OCI-M2 (cell line): ENCODE data around the gene THRB.

Experiments
- DNase-seq: peaks from one replicate; lab custom pipeline; 2025; ENCODE audit not compliant: unreplicated experiment; lab: John Stamatoyannopoulos, UW

Gene THRB

GRCh38 chr3:24191801-24192403, 302.7 kb downstream of the THRB start:
- DNase-seq = no peak

- DNase-seq = no peak
Measured at GRCh38 chr3:24190256-24190655, 304.4 kb downstream of the THRB start.

GRCh38 chr3:24185738-24186384, 308.8 kb downstream of the THRB start:
- DNase-seq = no peak

- DNase-seq = no peak
Measured at GRCh38 chr3:24184528-24185176, 310.0 kb downstream of the THRB start.

GRCh38 chr3:24182756-24183155, 311.9 kb downstream of the THRB start:
- no peak for DNase-seq

GRCh38 chr3:24181256-24181655, 313.4 kb downstream of the THRB start:
- DNase-seq = no peak

GRCh38 chr3:24180616-24181015, 314.0 kb downstream of the THRB start:
- no peak for DNase-seq

GRCh38 chr3:24177201-24177600, 317.4 kb downstream of the THRB start:
- no peak for DNase-seq

- no peak for DNase-seq
Measured at GRCh38 chr3:24174614-24175013, 320.0 kb downstream of the THRB start.

- DNase-seq = no peak
Measured at GRCh38 chr3:24168977-24169376, 325.7 kb downstream of the THRB start.

- no peak for DNase-seq
Measured at GRCh38 chr3:24167429-24167828, 327.2 kb downstream of the THRB start.

GRCh38 chr3:24166515-24166914, 328.1 kb downstream of the THRB start:
- DNase-seq = no peak

- DNase-seq = no peak
Measured at GRCh38 chr3:24165603-24165982, 329.1 kb downstream of the THRB start.

- DNase-seq = no peak
Measured at GRCh38 chr3:24164967-24165602, 329.6 kb downstream of the THRB start.

- DNase-seq = no peak
Measured at GRCh38 chr3:24162929-24163328, 331.7 kb downstream of the THRB start.

GRCh38 chr3:24161841-24162240, 332.8 kb downstream of the THRB start:
- DNase-seq = no peak

GRCh38 chr3:24160424-24161095, 334.1 kb downstream of the THRB start:
- no peak for DNase-seq

- DNase-seq = no peak
Measured at GRCh38 chr3:24158761-24159454, 335.7 kb downstream of the THRB start.

- no peak for DNase-seq
Measured at GRCh38 chr3:24157106-24157505, 337.5 kb downstream of the THRB start.

- DNase-seq = no peak
Measured at GRCh38 chr3:24156466-24156865, 338.2 kb downstream of the THRB start.

- no peak for DNase-seq
Measured at GRCh38 chr3:24155276-24155675, 339.4 kb downstream of the THRB start.
